ENCODE results near the gene MUTYH. TPM values are rescaled to one million over a fixed set of nuclear protein-coding genes. Genes with fewer than 3 reads are reported as not detected.
"Not testable (repeated sequence)": the region's sequence is repeated elsewhere in the genome, so short reads cannot be mapped to it uniquely, and the experiment has no call there.

Gene MUTYH
- total RNA-seq, result 6.1 TPM
- long read RNA-seq, partial matches to known transcripts, result 2 of 15 reads
- long read RNA-seq, other reads (novel, unspliced or antisense), result 5 of 15 reads

DNA sequence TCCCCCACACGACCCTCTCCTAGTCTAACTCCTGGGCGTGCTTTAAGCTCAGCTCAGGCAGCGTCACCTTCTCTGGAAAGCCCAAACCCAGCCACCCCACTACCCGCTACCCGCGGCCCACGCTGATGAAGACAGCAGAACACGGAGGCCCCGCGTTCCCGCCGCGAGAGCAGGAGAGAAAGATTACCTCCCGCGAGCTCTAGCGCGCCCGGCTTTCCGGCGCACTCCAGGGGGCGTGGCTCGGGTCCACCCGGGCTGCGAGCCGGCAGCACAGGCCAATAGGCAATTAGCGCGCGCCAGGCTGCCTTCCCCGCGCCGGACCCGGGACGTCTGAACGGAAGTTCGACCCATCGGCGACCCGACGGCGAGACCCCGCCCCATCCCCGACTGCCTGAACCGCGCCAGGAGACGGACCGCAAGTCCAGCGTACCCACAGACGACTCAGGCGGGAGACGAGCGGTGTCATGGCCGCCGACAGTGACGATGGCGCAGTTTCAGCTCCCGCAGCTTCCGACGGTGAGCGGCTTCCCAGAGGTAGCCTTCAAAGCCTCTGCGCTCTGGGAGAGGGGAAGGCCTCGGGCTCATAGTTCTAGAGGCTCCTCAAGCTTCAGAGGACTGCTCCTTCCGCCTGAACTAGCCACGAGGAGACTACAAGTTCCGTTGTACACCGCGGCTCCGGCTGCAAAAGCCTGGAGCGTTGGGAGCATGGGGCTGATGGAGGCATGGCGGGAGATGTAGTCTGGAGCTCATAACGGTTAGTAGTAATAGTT lies at the start of gene MUTYH, which contains the start of gene TOE1:
Gene MUTYH (minus strand): TSS at position 652 of the 770 bp plus-strand sequence. CDS start 5,935 bp downstream, outside the sequence.
Gene TOE1 (plus strand): TSS at position 382 of the 770 bp plus-strand sequence. CDS start 83 bp downstream, at position 465.
- intact Hi-C loops (cut with DNase I), result no loop called here
- DNase-seq (peak; percentile 97), ATAC-seq (ENCODE audit: poor library complexity) (peak; percentile 97)

DNA sequence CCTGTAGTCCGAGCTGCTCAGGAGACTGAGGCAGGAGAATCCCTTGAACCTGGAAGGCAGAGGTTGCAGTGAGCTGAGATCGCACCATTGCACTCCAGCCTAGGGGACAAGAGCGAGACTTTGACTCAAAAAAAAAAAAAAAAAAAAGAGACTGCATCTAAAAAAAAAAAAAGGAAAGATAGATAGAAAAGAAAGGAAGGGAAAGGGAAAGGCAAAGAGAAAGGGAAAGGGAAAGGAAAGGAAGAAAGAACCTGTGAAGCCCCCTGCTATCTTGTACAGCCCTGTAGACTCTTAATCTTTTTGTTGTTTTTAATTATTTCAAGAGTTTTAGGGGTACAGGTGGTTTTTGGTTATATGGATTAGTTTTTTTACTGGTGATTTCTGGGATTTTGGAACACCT lies 46.0 kb upstream of the MUTYH start:
- intact Hi-C loops (cut with DNase I), result no loop called here
- ATAC-seq (ENCODE audit: poor library complexity) (no peak), DNase-seq (no peak)

DNA sequence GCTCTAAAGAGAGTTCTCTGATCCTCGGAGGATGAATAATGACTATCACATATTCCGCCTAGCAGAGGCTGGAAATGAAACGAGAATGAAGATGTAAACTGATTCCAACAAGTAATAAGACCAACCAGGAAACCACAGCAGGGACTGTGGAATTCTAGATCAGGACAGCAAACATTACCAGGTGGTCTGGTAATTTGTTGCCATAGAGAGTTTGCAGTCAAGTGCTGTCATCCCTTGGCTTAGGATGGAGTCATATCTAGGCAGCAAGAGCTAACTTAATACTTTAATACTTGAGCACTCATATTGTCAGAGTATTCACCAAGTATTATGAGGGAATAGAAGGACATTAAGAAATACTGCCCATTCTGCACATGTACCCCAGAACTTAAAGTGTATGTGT lies 45.1 kb upstream of the MUTYH start:
- ATAC-seq (ENCODE audit: poor library complexity), result no peak
- DNase-seq, result no peak
- intact Hi-C loops (cut with DNase I), result no loop called here

- DNase-seq; intact Hi-C loops (cut with DNase I); ATAC-seq (ENCODE audit: poor library complexity): not testable (repeated sequence)
Measured at GRCh38 chr1:45384213-45384612, 44.0 kb upstream of the MUTYH start.

DNA sequence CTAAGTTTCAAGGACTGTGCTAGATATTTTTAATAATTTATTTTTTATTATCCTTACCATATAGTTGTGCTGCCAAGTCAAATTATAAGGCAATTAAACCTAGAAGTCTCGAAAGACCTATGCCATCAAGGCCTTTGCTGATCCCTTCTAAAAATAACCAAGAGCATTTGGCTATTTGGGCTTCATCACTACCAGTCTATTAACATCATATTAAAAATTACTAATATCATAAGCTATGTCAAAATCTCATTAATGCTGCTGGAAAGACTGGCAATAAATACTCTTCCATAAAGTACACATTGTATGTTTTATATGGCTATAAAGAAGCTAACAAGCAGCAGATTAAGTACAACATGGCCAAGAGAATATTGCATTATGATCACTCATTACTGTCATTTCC lies 43.0 kb upstream of the MUTYH start:
- ATAC-seq (ENCODE audit: poor library complexity) (no peak), DNase-seq (no peak)
- intact Hi-C loops (cut with DNase I), result no loop called here

- no peak for ATAC-seq (ENCODE audit: poor library complexity)
- intact Hi-C loops (cut with DNase I), result no loop called here
- no peak for DNase-seq
Measured at GRCh38 chr1:45381243-45381642, 41.0 kb upstream of the MUTYH start.

GRCh38 chr1:45380730-45381129 lies 40.5 kb upstream of the MUTYH start:
- ATAC-seq (ENCODE audit: poor library complexity) (no peak), DNase-seq (no peak)
- intact Hi-C loops (cut with DNase I), result no loop called here

- DNase-seq, result no peak
- ATAC-seq (ENCODE audit: poor library complexity), result no peak
- intact Hi-C loops (cut with DNase I), result no loop called here
Measured at GRCh38 chr1:45380125-45380524, 39.9 kb upstream of the MUTYH start.

DNA sequence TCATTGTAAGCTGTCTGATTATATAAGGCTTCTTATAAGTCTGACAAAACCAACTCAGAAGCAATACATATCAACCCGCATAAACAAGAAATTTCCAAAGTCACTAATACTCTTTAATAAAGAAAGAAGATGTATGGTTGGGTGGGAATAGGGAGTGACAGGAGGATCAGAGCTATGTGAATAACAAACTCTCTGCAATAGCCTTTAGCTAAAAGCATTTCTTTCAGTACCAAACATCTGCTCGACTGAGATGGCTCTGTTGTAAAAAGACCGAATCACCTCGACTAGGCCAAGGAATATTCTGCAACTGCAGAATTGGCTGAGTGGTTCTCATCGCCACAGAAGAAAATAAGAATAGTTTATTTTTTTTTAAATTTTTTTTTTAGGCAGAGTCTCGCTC lies 39.3 kb upstream of the MUTYH start:
- intact Hi-C loops (cut with DNase I), result no loop called here
- ATAC-seq (ENCODE audit: poor library complexity) (no peak), DNase-seq (no peak)

- intact Hi-C loops (cut with DNase I), result no loop called here
- DNase-seq (no peak), ATAC-seq (ENCODE audit: poor library complexity) (no peak)
Measured at GRCh38 chr1:45378184-45378583, 37.9 kb upstream of the MUTYH start.

DNA sequence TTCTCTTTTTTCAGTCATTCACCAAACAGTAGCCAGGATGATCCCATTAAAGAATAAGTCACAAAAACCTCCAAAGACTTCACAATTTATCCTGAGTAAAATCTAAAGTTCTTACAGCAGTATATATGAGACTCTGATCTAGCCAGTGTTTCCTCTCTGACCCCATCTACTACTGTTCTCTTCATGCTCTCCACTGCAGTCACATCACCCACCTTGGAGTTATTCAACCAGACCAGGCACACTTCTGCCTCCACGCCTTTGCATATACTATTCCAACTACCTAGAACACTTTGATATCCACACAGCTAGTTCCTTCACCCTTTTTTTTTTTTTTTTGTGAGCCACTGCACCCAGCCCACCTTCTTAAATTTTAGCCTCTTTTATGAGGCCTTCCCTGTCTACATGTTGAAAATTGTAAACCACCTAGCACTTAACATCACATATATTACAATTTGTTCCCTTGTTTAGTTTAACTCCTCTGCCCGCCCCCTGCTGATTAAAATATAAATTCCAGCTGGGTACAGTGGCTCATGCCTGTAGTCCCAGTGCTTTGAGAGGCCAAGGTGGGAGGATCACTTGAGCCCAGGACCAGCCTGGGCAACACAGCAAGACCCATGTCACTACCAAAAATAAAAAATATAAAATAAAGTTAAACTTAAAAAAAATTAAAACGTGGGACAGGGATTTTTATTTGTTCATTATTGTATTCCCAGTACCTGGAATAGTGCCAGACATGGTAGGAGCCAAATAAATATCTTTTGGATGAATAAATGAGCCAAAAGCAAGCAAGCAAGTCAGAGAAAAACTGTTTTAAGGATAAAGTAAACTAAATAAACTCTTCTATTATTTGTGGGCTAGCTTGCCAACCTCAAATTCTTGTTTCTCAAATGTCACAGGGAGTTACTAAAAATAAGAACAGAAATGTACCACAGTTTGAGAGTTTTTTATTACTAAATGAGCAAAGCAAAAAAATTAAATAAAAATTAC lies 35.2 kb upstream of the MUTYH start:
- ATAC-seq (ENCODE audit: poor library complexity) (no peak), DNase-seq (no peak)
- intact Hi-C loops (cut with DNase I), result no loop called here

DNA sequence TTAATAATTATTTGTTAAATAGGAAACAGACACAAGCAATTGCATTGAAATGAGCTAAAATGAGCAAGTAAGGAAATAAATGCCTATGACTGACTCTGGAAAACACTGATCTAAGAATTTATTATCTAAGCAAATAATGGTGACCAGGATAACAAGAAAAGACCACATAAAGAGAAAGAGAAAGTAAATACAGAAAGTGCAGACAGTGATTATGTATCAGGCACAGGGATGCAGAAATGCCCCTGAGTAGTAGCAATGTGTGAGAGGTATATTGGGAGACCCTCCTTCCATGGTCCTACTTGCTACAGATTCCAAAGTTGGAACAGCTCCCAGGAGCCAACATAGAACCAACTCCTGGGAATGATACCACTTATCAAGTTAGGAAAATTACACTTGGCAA lies 33.3 kb upstream of the MUTYH start:
- intact Hi-C loops (cut with DNase I), result no loop called here

GRCh38 chr1:45370575-45370974 lies 30.3 kb upstream of the MUTYH start:
- DNase-seq (no peak), ATAC-seq (ENCODE audit: poor library complexity) (no peak)
- intact Hi-C loops (cut with DNase I), result no loop called here

More for the DNA sequence above, 33.3 kb upstream of the MUTYH start:
- ATAC-seq (ENCODE audit: poor library complexity) (no peak), DNase-seq (no peak)

DNA sequence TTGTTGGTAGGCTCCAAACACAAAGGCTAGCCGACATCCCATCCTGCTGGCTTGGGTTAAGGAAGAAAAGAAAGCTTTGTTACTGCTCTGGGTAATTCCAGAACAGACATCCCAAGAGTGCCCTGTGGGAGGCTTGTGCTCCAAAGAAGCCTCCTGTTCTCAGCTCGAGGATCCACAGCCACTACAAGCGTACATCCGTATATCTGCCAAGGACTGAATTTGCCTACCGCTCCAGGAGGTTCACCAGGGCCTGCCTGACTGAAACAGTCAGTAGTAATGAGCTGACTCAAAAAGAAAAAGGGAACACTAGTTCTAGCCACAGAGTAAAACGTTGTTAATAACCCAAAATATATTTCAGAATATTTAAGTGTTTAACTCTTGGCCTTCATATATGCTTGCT lies 24.8 kb upstream of the MUTYH start:
- intact Hi-C loops (cut with DNase I), result no loop called here
- ATAC-seq (ENCODE audit: poor library complexity), result peak; percentile 36
- no peak for DNase-seq

- intact Hi-C loops (cut with DNase I), result loop anchor here (5.0 kb wide), 1 partner anchor 208 kb away; no protein-coding TSS in a partner anchor
- ATAC-seq (ENCODE audit: poor library complexity) (no peak), DNase-seq (no peak)
Measured at GRCh38 chr1:45364294-45364693, 24.1 kb upstream of the MUTYH start.

GRCh38 chr1:45360981-45361380 lies 20.7 kb upstream of the MUTYH start:
- not testable (repeated sequence) for DNase-seq
- peak; percentile 79 for ATAC-seq (ENCODE audit: poor library complexity)
- intact Hi-C loops (cut with DNase I), result loop anchor here (2.0 to 5.0 kb wide), 2 partner anchors 132 to 211 kb away; no protein-coding TSS in a partner anchor

DNA sequence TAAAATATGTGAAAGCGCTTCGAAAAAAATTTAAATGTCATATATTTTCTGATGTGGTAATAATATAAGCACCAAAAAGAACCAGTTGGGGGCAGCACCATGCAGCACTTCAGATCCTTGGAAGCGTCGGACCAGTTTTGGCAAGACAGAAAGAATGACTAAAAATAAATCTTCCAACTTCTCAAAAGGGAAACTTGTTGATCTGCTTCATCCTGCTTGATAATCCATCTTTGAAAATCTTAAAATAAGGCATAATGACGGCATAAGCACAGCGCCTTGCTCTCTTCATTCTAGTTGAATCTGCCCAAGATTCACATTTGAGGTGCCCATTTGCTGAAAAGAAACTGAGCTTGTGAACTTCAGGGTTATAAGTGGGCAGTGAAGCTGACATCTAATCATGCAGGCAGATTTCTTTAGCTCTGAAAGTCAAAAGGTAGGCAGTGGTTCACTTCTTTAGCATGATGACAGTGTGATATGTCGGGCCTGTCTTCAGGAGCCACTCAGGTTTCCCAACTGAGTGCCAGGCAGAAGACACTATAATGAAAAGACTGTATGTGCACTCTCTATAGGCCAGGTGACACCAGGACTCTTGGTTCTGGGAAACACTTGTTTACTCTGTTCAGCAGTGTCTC lies 19.8 kb upstream of the MUTYH start:
- DNase-seq (peak; percentile 65), ATAC-seq (ENCODE audit: poor library complexity) (peak; percentile 92)
- intact Hi-C loops (cut with DNase I), result loop anchor here (2.0 to 5.0 kb wide), 2 partner anchors 133 to 212 kb away; no protein-coding TSS in a partner anchor

DNA sequence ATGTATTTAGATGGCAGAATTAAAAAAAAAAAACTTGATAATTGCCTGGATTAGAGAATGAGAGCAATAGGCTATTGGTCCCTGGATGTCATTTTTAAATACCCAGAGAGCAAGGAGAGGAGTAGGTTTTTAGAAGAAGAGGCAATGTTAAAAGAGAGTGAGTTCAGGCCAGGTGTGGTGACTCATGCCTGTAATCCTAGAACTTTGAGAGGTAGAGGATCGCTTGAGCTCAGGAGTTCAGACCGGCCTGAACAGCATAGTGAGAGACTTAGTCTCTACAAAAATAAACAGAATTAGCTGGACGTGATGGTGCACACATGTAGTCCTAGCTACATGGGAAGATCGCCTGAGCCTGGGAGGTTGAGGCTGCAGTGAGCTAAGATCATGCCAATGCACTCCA lies 15.9 kb upstream of the MUTYH start:
- ATAC-seq (ENCODE audit: poor library complexity) (no peak), DNase-seq (no peak)
- intact Hi-C loops (cut with DNase I), result no loop called here

GRCh38 chr1:45355683-45356082 lies 15.4 kb upstream of the MUTYH start:
- ATAC-seq (ENCODE audit: poor library complexity), result no peak
- intact Hi-C loops (cut with DNase I), result no loop called here

More at GRCh38 chr1:45355683-45356082, 15.4 kb upstream of the MUTYH start:
- DNase-seq, result no peak
